Ovary (tissue), 9 donors: ENCODE results near the gene ARVCF. TPM values are rescaled to one million over a fixed set of nuclear protein-coding genes. Genes with fewer than 3 reads are reported as not detected.
A peak's percentile ranks its signal among the peaks of the same experiment; 100 is the strongest.

Experiments
- DNase-seq, 5 donors: peaks; one replicate each; pipeline ENCODE4 v3.0.0-alpha.2; 2019 to 2020
- H3K27ac ChIP-seq, 2 donors: fragments of 200-600 bp; one replicate each; pipeline versions ENCODE4 v1.5.1 to v1.8.0; 2019 to 2022
- H3K27me3 ChIP-seq: fragments of 200-600 bp; one replicate; pipeline ENCODE4 v1.8.0; 2022
- H3K36me3 ChIP-seq: fragments of 200-600 bp; sonication (generic); one replicate; pipeline ENCODE4 v1.5.1; 2019
- H3K4me1 ChIP-seq: one replicate; pipeline ENCODE4 v1.8.1; 2013; ENCODE audit warnings: mild to moderate bottlenecking, moderate library complexity; ENCODE audit not compliant: insufficient read depth
- H3K4me3 ChIP-seq: fragments of 200-600 bp; sonication (generic); one replicate; pipeline ENCODE4 v1.5.1; 2017
- H3K9me3 ChIP-seq, 2 donors: fragments of 200-600 bp in 1 of 2; sonication (generic) in 1 of 2; one replicate each; pipeline versions ENCODE4 v1.5.1 to v1.8.1; 2013 to 2019; ENCODE audit warnings: mild to moderate bottlenecking in 1 of 2, moderate library complexity in 1 of 2
- EP300 ChIP-seq: sonication (generic); formaldehyde crosslinking; IDR thresholded peaks from one replicate; pipeline ENCODE4 v1.6.1; 2017; ENCODE audit warnings: antibody characterized with exemption
- POLR2A ChIP-seq: fragments of 450-650 bp; IDR thresholded peaks from one replicate; pipeline ENCODE4 v1.6.1; 2017; ENCODE audit warnings: antibody characterized with exemption, mild to moderate bottlenecking, moderate library complexity
- WGBS, 3 donors: extraction: QIAGEN DNeasy Blood & Tissue Kit in 1 of 3; methylation state at CpG; one replicate each; pipeline versions ENCODE4 v1.1.5 to v1.1.7; 2013 to 2017; 5-methylcytosine and 5-hydroxymethylcytosine counted together
- intact Hi-C, 4 donors: fragments of 100-400 bp; cut with DNase I; formaldehyde crosslinking; loops; one replicate each; pipeline versions ENCODE4 v1.11.0 to v1.15.1; 2022 to 2023
- polyA plus RNA-seq, 2 donors: library from polyadenylated mRNA; stranded (reverse); fragments of 200-250 nt in 1 of 2; fragments of 350-450 nt in 1 of 2; fragmentation: Illumina TruSeq in 1 of 2; extraction: RNeasy Lipid Tissue Mini Kit (QIAGEN cat#74804) in 1 of 2; gene quantifications; one replicate each; pipeline ENCODE4 v1.2.3, GENCODE V29; 2013 to 2014
- total RNA-seq, 7 donors: library from RNA; depleted of rRNA in 2 of 7; stranded (reverse); fragments of >200 nt in 2 of 7; fragmentation: NEBNext Ultra II Directional in 3 of 7; extraction: Animal tissue kit (Norgen Biotek cat#: 25700) in 3 of 7; gene quantifications; one replicate each; pipeline versions ENCODE4 v1.1.0 to v1.2.4, GENCODE V29; 2016 to 2023
- TF ChIP-seq, protein P1 (sequence below), 3 donors: fragments of 450-650 bp in 2 of 3; fragments of 200-600 bp in 1 of 3; IDR thresholded peaks; one replicate each; pipeline versions ENCODE4 v1.5.1 to v1.8.0; 2016 to 2022; ENCODE audit warnings: antibody characterized with exemption in 3 of 3, mild to moderate bottlenecking in 1 of 3
- donor health status: DM: no; HTN: no; CAD: no; lungs with moderate emphysema.
- donor health status: DM: no; HTN: no; CAD: no.
- donor health status: Bipolar disorder and iron deficiency.
- donor health status: DM: yes; HTN: yes; CAD: no.
- donor health status: DM: no; HTN: no; CAD: no.
- donor health status: DM: yes; HTN: yes; CAD: no.

ARVCF gene
- total and polyA plus RNA-seq, 9 donors = 0.42 to 23.8 (median 14.0) TPM

DNA sequence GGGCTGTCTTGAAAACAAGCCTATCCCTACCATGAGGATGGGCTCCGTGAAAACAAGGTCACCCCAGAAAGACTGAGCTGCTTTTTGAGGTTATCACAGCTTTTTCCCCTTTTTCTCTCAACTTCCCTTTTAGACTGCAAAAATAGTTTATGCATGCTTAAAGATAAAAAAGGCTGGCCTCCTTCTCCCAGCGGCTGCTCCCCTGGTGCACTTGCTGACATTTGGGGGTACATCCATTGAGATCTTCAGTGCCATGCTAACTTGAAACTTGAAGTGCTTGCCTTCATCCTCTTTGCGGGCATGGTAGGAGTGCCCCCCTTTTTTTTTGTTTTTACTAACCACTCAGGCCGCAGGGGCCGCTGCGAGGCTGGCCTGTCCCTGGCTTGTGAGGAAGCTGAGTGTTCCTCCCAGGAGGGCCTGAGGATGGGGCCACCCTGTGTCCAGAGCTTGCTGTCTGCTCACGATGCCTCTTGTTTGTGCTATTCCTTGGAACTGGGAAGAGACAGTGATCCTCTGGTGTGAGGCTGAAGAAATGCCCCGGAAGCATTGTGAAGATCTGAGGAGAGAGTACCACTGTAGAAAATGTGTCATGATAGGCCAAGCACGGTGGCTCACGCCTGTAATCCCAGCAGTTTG, 6.5 kb upstream of the ARVCF start:
- H3K36me3 ChIP-seq = no peaks in the 10 kb centered on the region
- DNase-seq = peak in 1 of 5 donors; percentile 1
- peaks cover 11% of the 10 kb centered on the region for H3K4me1 ChIP-seq
- 77 to 93% (median 87%) methylated on average over 10 of the region's 10 CpGs for WGBS, 3 donors
- no peak overlapping the region for H3K27ac ChIP-seq
- no peaks in the 10 kb centered on the region for H3K27me3 ChIP-seq
- TF ChIP-seq, protein P1, sequence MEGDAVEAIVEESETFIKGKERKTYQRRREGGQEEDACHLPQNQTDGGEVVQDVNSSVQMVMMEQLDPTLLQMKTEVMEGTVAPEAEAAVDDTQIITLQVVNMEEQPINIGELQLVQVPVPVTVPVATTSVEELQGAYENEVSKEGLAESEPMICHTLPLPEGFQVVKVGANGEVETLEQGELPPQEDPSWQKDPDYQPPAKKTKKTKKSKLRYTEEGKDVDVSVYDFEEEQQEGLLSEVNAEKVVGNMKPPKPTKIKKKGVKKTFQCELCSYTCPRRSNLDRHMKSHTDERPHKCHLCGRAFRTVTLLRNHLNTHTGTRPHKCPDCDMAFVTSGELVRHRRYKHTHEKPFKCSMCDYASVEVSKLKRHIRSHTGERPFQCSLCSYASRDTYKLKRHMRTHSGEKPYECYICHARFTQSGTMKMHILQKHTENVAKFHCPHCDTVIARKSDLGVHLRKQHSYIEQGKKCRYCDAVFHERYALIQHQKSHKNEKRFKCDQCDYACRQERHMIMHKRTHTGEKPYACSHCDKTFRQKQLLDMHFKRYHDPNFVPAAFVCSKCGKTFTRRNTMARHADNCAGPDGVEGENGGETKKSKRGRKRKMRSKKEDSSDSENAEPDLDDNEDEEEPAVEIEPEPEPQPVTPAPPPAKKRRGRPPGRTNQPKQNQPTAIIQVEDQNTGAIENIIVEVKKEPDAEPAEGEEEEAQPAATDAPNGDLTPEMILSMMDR (IDR thresholded peaks at IDR 0.05) = no peak
- TF ChIP-seq POLR2A (no peak), EP300 (no peak)
- intact Hi-C loops = loop anchor here in 1 of 4 donors (10.0 kb wide), 1 partner anchor 72 kb away; no protein-coding TSS in a partner anchor
- no peaks in the 10 kb centered on the region for H3K9me3 ChIP-seq
- no peak overlapping the region for H3K4me3 ChIP-seq

DNA sequence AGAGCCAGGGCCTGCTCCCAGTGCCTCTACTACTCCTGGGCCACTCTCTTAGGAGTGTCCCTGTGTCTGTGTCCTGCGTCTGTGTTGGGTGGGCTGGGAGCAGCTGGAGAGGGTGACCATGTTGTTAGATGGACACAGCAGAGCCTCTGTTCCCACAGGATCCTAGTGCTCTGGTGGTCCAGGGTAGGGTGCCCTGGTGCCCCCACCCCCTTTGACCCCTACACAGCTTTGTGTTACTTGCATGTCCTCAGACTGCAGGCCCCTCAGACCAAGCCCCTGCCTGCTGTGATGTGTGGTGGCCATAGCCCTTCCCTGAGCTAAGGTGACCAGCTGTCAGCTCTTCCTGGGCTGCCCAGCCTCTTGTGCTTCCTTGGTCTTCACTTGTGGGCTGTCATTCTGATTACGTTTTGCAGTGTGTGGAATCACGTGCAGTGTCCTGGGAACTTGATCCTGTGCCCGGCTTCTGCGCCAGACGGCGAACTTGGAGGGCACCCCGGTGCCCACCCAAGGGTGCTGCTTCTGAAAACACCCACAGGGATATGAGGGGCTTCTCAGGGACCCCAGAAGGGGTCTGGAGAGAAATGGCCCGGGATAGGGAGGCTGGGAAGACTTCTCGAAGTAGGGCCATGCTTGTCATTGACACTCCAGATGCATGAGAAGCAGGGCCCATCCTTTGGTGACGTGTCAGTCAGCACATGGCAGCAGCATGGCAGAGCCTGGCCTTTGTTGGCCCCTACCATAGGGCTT, 5.8 kb upstream of the ARVCF start:
- TF ChIP-seq, protein P1 (IDR thresholded peaks at IDR 0.05) = no peak
- TF ChIP-seq EP300 = no peak
- no peak for TF ChIP-seq POLR2A
- Histone ChIP-seq H3K27ac (no peak overlapping the region), H3K27me3 (no peaks in the 10 kb centered on the region), H3K4me1 (peaks cover 11% of the 10 kb centered on the region), H3K36me3 (no peaks in the 10 kb centered on the region), H3K4me3 (no peak overlapping the region), H3K9me3 (no peaks in the 10 kb centered on the region)
- DNase-seq = peak in 1 of 5 donors; percentile 7
- intact Hi-C loops = loop anchor here in 1 of 4 donors (10.0 kb wide), 1 partner anchor 72 kb away; no protein-coding TSS in a partner anchor
- 91 to 95% (median 93%) methylated on average over 11 of the region's 11 CpGs for WGBS, 3 donors

DNA sequence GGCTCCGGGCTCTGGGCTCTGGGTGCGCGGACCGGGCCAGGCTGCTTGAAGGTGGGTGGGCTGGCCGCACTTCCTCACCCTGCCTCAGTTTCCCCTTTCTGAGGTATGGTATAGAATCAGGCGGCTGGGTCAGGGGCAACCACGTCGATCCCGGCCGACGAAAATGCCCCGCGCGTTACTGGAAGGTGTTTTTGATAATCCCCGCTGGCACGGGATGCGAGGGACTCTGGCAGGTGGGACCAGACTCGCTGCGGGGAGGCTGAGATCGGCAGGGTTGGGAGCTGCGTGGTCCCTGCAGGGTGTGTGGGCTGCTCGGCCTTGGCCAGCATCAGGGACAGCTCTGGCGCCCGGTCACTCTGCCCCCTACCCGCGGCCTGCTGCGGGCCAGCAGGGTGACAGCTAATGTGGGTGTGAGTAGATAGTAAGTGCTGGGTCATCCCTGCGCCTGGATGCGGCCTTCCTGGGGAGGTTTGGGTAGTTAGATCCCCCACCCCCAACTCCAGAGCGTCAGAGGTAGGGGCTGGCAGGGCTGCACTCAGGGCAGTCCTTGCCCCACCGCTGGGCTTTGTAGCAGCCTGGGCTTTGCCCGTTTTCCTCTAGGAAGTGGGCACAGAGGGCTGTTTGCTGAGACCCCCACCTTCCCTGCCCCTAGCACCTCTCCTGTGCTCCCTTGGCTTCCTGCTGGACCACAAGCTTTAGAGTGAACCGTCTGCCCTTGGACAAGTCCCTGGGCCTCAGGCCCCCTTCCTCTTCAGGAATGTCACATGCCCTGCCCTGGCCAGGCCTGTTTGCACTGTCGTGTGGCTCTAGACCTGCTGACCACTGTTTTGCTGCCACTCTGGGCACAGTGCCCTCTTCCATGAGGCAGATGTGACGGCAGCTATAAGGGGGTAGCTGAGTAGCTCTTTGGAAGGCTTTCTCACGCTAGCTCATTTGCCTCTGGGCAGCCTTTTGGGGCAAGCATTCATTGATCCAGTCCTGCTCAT, 4.9 kb upstream of the ARVCF start:
- 5 to 7% (median 5%) methylated on average over 30 to 36 of the region's 36 CpGs for whole genome bisulfite sequencing, 3 donors
- H3K4me3 ChIP-seq = peak overlapping the region; percentile 84
- H3K27me3 ChIP-seq = no peaks in the 10 kb centered on the region
- H3K4me1 ChIP-seq = peaks cover 11% of the 10 kb centered on the region
- no peaks in the 10 kb centered on the region for H3K36me3 ChIP-seq
- H3K27ac ChIP-seq = no peak overlapping the region
- no peaks in the 10 kb centered on the region for H3K9me3 ChIP-seq
- intact Hi-C loops = loop anchor here in 1 of 4 donors (10.0 kb wide), 1 partner anchor 73 kb away; no protein-coding TSS in a partner anchor
- TF ChIP-seq, protein P1 (IDR thresholded peaks at IDR 0.05) = no peak
- TF ChIP-seq EP300 (no peak), POLR2A (no peak)
- DNase-seq = peak in 1 of 5 donors; percentile 32
